T-helper 1 cell (primary cell): Measurements from ENCODE around the gene SLC44A2.

Experiments
- DNase-seq, 5 donors: peaks; one replicate each; pipeline ENCODE4 v3.0.0-alpha.2; 2012 to 2020

SLC44A2 gene

DNA sequence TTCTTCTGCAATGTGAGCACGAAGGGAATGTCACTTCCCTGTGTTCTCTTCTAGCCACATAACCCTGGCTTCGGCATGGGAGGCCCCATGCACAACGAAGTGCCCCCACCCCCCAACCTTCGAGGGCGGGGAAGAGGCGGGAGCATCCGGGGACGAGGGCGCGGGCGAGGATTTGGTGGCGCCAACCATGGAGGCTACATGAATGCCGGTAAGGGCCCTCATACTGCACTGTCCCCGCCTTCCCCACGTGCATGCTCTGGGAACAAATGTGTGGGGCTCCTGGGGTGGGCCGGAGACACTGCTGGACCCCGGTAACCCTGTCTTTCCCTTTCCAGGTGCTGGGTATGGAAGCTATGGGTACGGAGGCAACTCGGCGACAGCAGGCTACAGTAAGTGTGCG is 58.2 kb downstream of the SLC44A2 start:
- DNase-seq = no peak

DNA sequence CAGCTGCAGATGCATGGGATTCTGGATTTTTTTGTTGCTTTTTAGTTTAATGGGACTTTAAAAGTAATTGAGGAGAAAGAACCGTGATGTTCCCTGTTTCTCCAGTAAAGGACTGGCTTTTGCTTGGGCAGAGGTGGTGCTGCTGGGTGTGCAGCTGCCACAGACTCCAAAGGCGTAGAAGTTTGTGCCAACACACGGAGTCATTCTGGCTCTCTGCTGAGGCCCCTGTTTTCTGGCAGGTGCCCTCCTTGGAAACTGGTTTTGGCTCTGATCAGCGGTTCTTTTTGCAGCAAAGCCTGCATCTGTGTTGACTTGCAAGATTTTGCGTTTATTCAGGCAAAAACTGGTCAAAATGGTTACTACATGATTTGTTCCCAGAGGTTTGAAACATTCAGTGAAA is 59.9 kb downstream of the SLC44A2 start:
- DNase-seq = no peak

DNA sequence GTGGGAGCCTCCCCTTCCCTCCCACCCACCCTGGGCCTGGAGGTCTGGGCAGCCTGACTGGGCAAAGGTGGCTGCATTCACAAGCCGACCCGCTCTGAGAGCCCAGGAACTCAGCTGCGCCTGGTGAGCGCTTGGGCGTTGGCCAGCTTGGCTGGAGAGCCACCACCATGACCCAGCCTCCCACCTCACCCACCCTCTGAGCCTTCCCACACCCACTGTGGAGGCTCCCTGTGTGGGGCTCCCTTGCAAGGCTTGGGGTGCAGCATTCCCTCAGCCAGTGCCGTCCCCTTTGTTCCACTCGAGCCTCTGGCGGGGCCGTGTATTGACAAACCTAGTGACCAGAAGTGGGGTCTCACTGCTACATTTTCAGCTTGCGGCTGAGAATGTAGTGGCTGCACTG is 60.8 kb downstream of the SLC44A2 start:
- no peak for DNase-seq

DNA sequence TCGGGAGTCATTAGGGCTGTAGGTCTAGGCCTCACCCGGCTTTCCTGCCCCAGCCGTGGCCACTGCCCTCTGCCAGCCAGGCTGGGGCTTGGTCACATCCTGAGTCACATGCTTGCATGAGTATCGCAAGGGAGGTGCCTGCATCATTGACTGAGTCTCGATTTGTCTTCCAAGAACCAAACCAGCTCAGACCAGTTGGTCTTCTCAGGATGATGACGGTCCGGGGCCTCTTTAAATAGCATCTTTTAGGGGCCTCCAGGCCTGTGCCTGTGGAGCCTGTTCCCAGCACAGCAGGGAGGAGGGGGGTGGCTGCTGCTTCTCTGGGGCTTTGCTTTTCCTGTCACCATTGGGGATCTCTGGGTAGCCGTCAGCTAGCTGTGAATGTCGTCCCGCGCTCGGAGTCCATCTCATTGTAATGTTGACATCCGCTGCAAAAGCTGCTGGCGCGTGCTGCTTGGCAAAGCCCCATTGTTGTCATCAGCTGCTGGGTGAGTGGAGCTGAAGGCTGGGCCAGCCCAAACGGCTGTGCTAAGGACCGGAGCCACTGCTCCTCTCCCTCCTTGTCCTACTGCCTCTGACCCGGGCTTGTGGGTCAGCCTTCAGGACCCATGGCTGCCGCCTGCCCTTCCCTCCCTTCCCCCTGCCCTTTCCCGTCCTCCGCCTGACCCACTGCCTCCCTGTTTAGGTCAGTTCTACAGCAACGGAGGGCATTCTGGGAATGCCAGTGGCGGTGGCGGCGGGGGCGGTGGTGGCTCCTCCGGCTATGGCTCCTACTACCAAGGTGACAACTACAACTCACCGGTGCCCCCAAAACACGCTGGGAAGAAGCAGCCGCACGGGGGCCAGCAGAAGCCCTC is 61.5 kb downstream of the SLC44A2 start:
- DNase-seq = no peak

DNA sequence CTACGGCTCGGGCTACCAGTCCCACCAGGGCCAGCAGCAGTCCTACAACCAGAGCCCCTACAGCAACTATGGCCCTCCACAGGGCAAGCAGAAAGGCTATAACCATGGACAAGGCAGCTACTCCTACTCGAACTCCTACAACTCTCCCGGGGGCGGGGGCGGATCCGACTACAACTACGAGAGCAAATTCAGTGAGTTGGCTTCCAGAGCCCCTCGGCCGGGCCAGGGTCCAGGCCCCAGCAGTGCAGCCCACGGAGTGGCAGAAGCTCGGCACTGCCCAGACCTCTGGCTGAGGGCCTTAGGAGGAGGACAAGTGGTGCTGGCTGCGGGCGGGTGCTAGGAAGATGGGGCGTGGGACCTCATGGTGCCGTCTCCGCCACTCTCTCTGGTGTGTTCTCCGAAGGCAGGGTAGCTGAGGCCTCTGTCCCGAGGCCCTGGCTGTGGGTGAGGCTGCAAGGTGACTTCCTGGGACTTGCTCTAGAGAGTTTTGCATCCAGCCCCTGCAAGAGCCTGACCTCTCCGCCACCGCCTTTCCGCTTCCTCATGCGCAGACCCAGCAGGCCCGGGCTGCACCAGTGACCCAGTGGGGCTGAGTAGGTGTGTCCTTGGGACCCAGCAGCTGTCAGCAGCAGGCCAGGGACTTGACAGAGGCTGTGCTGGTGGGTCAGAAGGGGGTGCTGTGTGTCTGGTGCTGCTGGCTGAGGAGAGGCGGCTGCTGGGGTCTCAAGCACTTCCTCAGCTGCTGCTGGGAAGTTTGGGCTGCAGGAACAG is 62.4 kb downstream of the SLC44A2 start:
- DNase-seq = no peak

DNA sequence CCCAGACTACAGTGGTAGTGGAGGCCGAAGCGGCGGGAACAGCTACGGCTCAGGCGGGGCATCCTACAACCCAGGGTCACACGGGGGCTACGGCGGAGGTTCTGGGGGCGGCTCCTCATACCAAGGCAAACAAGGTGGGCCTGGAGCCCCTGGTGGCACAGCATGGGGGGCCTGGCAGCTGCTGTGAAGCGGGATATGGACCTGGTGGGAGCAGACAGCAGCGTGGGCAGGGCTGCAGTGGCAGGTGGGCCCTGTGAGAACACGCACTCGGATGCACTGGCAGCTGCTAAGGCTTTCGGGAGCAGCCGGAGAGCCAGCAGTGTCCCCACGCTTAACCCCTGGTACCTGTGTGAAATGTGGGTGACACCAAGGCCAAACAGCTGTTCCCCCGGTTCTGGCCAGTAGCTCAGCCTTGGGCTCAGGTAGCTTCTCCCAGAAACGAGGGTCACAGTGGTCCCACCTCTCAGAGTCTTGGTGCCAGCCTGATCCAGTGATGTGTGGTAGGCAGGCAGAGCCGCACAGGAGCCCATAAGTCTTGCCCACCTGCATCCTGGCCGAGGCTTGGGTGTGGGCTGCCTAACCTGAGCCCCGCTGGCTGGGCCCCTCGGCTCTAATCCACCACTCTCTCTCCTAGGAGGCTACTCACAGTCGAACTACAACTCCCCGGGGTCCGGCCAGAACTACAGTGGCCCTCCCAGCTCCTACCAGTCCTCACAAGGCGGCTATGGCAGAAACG is 63.4 kb downstream of the SLC44A2 start:
- no peak for DNase-seq

DNA sequence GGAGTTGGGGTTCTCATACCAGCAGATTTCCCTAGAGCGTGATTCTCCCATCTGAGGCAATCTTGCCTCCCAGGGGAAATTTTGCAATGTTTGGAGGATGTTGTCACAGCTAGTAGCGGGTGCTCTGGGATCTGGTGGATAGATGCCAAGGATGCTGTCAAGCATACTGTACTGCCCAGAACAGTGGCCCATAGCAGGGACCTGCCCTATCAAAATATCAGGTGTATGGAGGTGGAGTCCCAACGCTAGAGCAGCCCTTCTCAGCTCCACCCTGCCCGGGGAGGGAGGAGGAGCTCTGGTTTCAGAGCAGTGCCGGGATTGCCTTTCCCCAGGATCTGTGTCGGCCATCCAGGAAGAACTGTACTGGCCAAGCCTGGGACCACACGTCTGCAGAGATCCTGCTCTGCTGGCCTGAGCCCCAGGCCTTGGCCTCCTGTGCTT is 65.0 kb downstream of the SLC44A2 start:
- no peak for DNase-seq

DNA sequence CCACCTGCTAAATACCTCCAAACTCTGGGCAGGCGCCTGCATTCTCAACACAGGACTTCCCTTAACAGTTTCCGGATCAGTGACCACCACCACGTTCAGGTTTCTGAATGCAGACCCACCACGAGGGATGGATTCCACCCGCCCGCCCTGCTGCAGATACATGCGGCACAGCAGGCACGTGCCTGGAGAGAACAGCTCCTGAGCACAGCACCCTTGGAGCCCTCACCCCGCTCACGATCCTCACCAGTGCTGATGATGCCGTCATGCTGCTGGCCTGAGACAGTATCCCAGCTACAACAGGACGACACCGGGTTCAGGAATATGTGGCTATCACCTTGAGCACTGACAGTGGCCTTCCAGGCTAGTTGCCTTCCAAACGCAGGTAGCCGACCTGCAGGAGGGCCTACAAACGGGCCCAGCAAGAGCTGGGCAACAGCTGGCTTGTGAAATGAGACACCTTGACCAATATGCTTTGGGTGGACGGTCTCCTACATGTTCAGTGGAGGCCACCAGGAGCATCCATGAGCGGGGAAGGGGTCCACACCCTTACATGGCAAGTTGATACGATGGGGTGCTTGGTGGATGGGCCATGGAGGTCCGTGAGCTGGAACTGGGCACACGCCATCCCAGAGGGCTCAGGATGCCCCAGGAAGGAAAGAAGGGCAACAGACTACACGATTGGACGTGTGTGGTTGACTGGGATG is 66.0 kb downstream of the SLC44A2 start:
- DNase-seq = no peak

DNA sequence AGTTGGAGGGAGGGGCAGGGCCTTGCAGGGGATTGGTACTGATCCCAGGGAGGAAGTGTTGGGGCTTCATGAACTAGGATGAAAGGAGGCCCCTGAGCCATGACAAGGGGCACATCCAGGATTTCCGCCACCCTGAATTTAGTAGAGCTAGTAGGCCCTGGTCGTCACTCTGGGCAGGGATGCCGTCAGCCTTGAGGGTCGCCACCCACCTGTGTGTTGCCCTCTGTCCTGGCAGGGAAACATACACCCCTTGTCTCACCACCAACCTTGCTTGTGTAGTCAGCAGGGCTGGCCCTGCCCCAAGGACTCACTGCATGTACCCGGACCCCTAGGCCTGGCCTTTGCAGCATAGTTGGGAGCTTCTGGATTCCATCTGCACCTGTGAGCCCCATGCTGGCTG is 66.5 kb downstream of the SLC44A2 start:
- DNase-seq = no peak

DNA sequence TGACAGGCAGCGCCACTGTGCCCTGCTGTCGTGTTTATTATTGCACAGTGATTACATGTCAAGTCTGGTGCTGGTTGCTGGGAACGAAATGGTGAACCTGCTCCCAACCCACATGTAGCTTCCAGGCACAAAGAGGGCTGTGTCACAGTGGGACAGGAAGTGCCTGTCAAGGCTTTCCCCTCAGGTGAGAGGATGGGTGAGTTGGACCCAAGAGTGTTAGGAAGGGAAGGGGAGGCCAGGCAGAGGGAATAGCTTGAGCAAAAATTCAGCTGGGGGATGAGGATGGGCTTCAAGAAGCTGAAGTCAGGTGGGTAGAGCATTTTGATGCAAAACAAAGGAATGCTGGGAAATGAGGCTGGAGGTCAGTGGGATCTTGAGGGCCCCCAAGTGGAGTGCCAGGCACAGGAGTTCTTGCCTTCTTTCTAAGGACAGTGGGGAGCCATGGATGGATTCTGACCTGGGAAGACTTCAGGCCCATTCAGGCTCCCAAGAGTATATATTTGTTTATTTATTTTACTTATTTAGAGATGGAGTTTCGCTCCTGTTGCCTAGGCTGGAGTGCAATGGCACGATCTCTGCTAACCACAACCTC is 67.4 kb downstream of the SLC44A2 start:
- no peak for DNase-seq
